Uterus (tissue), 4 donors: Measurements from ENCODE around the gene FST. TPM values are rescaled to one million over a fixed set of nuclear protein-coding genes. Genes with fewer than 3 reads are reported as not detected.

Experiments
- DNase-seq, 2 donors: peaks; one replicate each; pipeline ENCODE4 v3.0.0-alpha.2; 2019 to 2020
- H3K27ac ChIP-seq, 2 donors: fragments of 200-600 bp; sonication (generic); 1 replicate in 1 of 2; 2 replicates in 1 of 2; pipeline ENCODE4 v1.5.1; 2016 to 2018
- H3K27me3 ChIP-seq, 2 donors: fragments of 200-600 bp; sonication (generic); one replicate each; pipeline ENCODE4 v1.5.1; 2018 to 2019; ENCODE audit warnings: control low read depth in 1 of 2
- H3K36me3 ChIP-seq, 2 donors: fragments of 200-600 bp; sonication (generic); one replicate each; pipeline ENCODE4 v1.5.1; 2019; ENCODE audit warnings: control low read depth in 1 of 2
- H3K4me1 ChIP-seq, 2 donors: fragments of 200-600 bp; sonication (generic); one replicate each; pipeline ENCODE4 v1.5.1; 2018 to 2019; ENCODE audit warnings: control low read depth in 1 of 2
- H3K4me3 ChIP-seq, 2 donors: fragments of 200-600 bp; sonication (generic); 1 replicate in 1 of 2; 2 replicates in 1 of 2; pipeline ENCODE4 v1.5.1; 2018 to 2019; ENCODE audit warnings: mild to moderate bottlenecking in 1 of 2
- H3K9me3 ChIP-seq, 2 donors: fragments of 200-600 bp; sonication (generic); one replicate each; pipeline ENCODE4 v1.5.1; 2019; ENCODE audit warnings: control low read depth in 1 of 2
- CTCF ChIP-seq, 4 experiments: fragments of 200-600 bp in 2 of 4; fragments of 450-650 bp in 2 of 4; sonication (generic) in 2 of 4; IDR thresholded peaks; one replicate each; pipeline ENCODE4 v1.5.1; 2016 to 2019; ENCODE audit warnings: antibody characterized with exemption in 4 of 4, mild to moderate bottlenecking in 2 of 4, moderate library complexity in 1 of 4
- POLR2A ChIP-seq, 2 donors: fragments of 450-650 bp; IDR thresholded peaks; one replicate each; pipeline ENCODE4 v1.6.1; 2016; ENCODE audit warnings: antibody characterized with exemption in 2 of 2, mild to moderate bottlenecking in 1 of 2, moderate library complexity in 1 of 2
- intact Hi-C: fragments of 100-400 bp; cut with DNase I; formaldehyde crosslinking; loops from one replicate; pipeline ENCODE4 v1.15.1; 2023; ENCODE audit warnings: low total_unique reads
- total RNA-seq, 4 donors: library from RNA; depleted of rRNA in 3 of 4; stranded (reverse); fragments of >200 nt in 3 of 4; gene quantifications; one replicate each; pipeline versions ENCODE4 v1.1.0 to v1.2.4, GENCODE V29; 2014 to 2023
- donor health status: DM: yes; HTN: yes; CAD: no.

The FST gene
- total RNA-seq, 4 donors from 2014 or later = 0.51 to 10.0 (median 6.8) TPM

GRCh38 chr5:53448851-53449250 lies 31.6 kb upstream of the FST start:
- intact Hi-C loops = no loop called here
- Histone ChIP-seq H3K27ac (no peak overlapping the region), H3K9me3 (no peaks in the 10 kb centered on the region), H3K4me3 (no peak overlapping the region), H3K27me3 (no peaks in the 10 kb centered on the region), H3K36me3 (no peaks in the 10 kb centered on the region), H3K4me1 (no peaks in the 10 kb centered on the region)
- DNase-seq = no peak
- TF ChIP-seq CTCF (IDR thresholded peaks at IDR 0.05) (no peak), POLR2A (IDR thresholded peaks at IDR 0.05) (no peak)

GRCh38 chr5:53453898-53454718 lies 26.3 kb upstream of the FST start:
- H3K27me3 ChIP-seq = no peaks in the 10 kb centered on the region
- no peaks in the 10 kb centered on the region for H3K4me1 ChIP-seq
- intact Hi-C loops = no loop called here
- no peak for DNase-seq
- H3K36me3 ChIP-seq = no peaks in the 10 kb centered on the region
- no peaks in the 10 kb centered on the region for H3K9me3 ChIP-seq
- H3K4me3 ChIP-seq = no peak overlapping the region
- TF ChIP-seq POLR2A (IDR thresholded peaks at IDR 0.05) (no peak), CTCF (IDR thresholded peaks at IDR 0.05) (no peak)
- no peak overlapping the region for H3K27ac ChIP-seq

GRCh38 chr5:53454719-53455000 lies 25.8 kb upstream of the FST start:
- no peak for DNase-seq
- TF ChIP-seq POLR2A (IDR thresholded peaks at IDR 0.05) (no peak), CTCF (IDR thresholded peaks at IDR 0.05) (no peak)
- Histone ChIP-seq H3K9me3 (no peaks in the 10 kb centered on the region), H3K4me1 (no peaks in the 10 kb centered on the region), H3K4me3 (no peak overlapping the region), H3K27ac (no peak overlapping the region), H3K36me3 (no peaks in the 10 kb centered on the region), H3K27me3 (no peaks in the 10 kb centered on the region)
- intact Hi-C loops = no loop called here

GRCh38 chr5:53456366-53456765 lies 24.1 kb upstream of the FST start:
- no peak for DNase-seq
- Histone ChIP-seq H3K4me3 (no peak overlapping the region), H3K36me3 (no peaks in the 10 kb centered on the region), H3K9me3 (no peaks in the 10 kb centered on the region), H3K27me3 (no peaks in the 10 kb centered on the region), H3K27ac (no peak overlapping the region), H3K4me1 (no peaks in the 10 kb centered on the region)
- intact Hi-C loops = no loop called here
- TF ChIP-seq POLR2A (IDR thresholded peaks at IDR 0.05) = no peak
- TF ChIP-seq CTCF (IDR thresholded peaks at IDR 0.05) = no peak

GRCh38 chr5:53463909-53464621 lies 16.4 kb upstream of the FST start:
- intact Hi-C loops = no loop called here
- Histone ChIP-seq H3K27me3 (no peaks in the 10 kb centered on the region), H3K36me3 (no peaks in the 10 kb centered on the region), H3K9me3 (no peaks in the 10 kb centered on the region), H3K4me1 (no peaks in the 10 kb centered on the region), H3K4me3 (no peak overlapping the region), H3K27ac (no peak overlapping the region)
- no peak for DNase-seq
- TF ChIP-seq CTCF (IDR thresholded peaks at IDR 0.05) (no peak), POLR2A (IDR thresholded peaks at IDR 0.05) (no peak)
